GM23338 (cell line): ENCODE measurements around the gene RAN.

Experiments
- CREB1 ChIP-seq: fragments of 250-450 bp; sonication (Bioruptor Pico); IDR thresholded peaks from 2 replicates; pipeline ENCODE4 v1.5.0; 2020; ENCODE audit warnings: low read depth, mild to moderate bottlenecking, moderate library complexity
- CTCF ChIP-seq, 2 experiments: fragments of 200-600 bp in 1 of 2; sonication (generic) in 1 of 2; conservative IDR thresholded peaks; 2 replicates each; pipeline versions ENCODE4 v1.5.1 to v1.6.1; 2016 to 2017; ENCODE audit warnings: antibody characterized with exemption in 2 of 2, low read depth in 2 of 2, mild to moderate bottlenecking in 2 of 2, moderate library complexity in 1 of 2
- EZH2phosphoT487 ChIP-seq: fragments of 200-600 bp; sonication (generic); IDR thresholded peaks from one replicate; pipeline ENCODE4 v1.8.1; 2018; ENCODE audit warnings: antibody characterized with exemption; ENCODE audit not compliant: unreplicated experiment
- POLR2AphosphoS5 ChIP-seq: IDR thresholded peaks from 2 replicates; pipeline ENCODE4 v1.6.1; 2016; ENCODE audit warnings: antibody characterized with exemption, low read depth

- no peak for TF ChIP-seq CTCF (conservative IDR thresholded peaks at IDR 0.05; ENCODE audit: low read depth in 2 of 2)
- TF ChIP-seq EZH2phosphoT487: no peak
- no peak for TF ChIP-seq CREB1
- no peak for TF ChIP-seq POLR2AphosphoS5
These were observed 4.4 kb downstream of the RAN start for GRCh38 chr12:130876297-130876696.
